ENCODE results near the gene HINT1.
"Not testable (repeated sequence)": the region's sequence is repeated elsewhere in the genome, so short reads cannot be mapped to it uniquely, and the experiment has no call there.

The HINT1 gene

GRCh38 chr5:131165119-131165727 lies at the start of gene HINT1:
Gene HINT1 (minus strand): TSS chr5:131165256. CDS start chr5:131165205, 51 bp downstream.
- DNase-seq (ENCODE audit: insufficient read length, low spot score) = peak; percentile 86
- peak; percentile 96 for FAIRE-seq

GRCh38 chr5:131214609-131215227 lies 49.7 kb upstream of the HINT1 start:
- DNase-seq (ENCODE audit: insufficient read length, low spot score) = no peak
- peak; percentile 49 for FAIRE-seq

DNA sequence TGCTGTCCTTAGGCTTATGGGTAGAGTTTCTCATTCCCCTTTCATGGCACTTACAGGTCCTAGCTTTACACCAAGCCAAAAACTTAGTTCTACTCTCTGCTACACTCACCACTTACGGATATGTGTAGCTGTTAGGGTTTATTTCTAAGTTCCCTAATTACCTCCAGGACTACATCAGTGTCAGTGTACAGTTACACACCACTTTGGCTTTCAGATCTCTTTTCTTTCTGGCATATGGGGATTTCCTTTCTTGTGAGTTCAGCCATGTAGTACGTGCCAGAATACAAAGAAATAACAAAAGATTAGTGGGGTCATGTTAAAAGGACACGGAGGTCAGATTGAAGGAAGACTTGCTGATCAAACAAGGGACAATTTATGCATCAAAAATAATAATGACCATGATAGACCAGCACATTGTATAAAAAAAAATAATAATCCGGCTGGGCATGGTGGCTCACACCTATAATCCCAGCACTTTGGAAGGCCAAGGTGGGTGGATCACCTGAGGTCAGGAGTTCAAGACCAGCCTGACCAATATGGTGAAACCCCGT lies 47.5 kb upstream of the HINT1 start:
- peak; percentile 91 for FAIRE-seq

DNA sequence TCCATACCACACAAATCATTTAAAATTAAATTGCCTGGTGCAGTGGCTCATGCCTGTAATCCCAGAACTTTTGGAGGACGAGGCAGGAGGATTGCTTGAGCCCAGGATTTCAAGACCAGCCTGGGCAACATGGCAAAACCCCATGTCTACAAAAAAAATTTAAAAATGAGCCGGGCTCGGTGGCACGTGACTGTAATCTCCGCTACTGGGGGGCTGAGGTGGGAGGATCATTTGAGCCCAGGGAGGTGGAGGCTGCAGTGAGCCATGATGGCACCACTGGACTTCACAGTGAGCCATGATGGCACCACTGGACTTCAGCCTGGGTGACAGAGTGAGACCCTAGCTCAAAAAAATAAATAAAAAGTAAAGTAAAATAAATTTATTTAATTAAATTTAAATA lies 46.6 kb upstream of the HINT1 start:
- DNase-seq (ENCODE audit: insufficient read length, low spot score) (no peak), FAIRE-seq (no peak)

More for the DNA sequence above, 47.5 kb upstream of the HINT1 start:
- DNase-seq (ENCODE audit: insufficient read length, low spot score) = no peak

DNA sequence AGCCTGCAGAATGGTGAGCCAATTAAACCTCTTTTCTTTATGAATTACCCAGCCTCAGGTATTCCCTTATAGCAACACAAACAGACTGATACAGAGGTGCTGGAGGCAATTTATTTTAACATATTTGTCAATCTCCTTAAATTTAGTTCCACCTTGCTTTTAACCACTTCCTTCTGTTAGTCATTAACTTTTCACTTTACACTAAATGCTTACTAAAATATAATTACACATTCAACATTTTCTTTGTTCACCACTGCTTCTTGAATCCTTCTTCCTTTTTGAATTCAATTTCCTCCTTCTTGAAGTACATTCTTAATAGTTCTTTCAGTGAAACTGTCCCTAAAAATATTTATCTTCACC lies 45.1 kb upstream of the HINT1 start:
- FAIRE-seq = no peak
- no peak for DNase-seq (ENCODE audit: insufficient read length, low spot score)

GRCh38 chr5:131209506-131210150 lies 44.6 kb upstream of the HINT1 start:
- FAIRE-seq = peak; percentile 99

DNA sequence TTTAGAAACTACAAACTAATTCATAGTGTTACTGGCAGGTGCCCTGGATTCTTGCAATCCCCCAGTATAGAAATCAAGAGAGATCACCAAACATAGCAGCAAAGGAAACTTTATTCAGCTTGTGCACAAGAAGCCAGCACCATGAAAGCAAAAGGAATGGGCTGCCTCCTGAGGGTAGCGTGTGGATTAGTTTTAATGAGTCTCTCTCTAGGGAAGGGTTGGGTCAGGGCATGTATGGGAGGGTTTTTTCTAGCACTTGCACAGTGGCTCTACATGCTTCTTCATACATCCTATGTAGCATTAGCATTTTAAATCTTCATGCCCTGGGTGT lies 44.1 kb upstream of the HINT1 start:
- FAIRE-seq (no peak), DNase-seq (ENCODE audit: insufficient read length, low spot score) (no peak)

More at GRCh38 chr5:131209506-131210150, 44.6 kb upstream of the HINT1 start:
- DNase-seq (ENCODE audit: insufficient read length, low spot score) = peak; percentile 40

DNA sequence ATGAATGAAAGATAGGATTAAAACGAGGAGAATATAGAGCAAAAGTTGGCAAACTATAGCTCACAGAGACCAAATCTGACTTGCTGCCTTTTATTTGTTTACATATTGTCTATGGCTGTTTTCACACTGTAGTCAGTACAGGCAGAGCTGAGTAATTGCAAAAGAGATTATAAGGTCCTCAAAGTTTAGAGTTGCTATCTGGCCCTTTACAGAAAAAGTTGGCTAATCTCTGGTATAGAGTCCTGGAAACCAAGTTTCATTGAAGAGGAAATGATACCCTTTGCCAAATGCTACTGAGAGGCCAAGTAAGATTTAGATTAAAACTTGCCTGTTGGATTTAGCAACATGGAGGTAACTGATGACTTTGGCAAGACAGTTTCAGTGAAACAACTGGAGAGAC lies 41.7 kb upstream of the HINT1 start:
- FAIRE-seq (peak; percentile 62), DNase-seq (ENCODE audit: insufficient read length, low spot score) (no peak)

DNA sequence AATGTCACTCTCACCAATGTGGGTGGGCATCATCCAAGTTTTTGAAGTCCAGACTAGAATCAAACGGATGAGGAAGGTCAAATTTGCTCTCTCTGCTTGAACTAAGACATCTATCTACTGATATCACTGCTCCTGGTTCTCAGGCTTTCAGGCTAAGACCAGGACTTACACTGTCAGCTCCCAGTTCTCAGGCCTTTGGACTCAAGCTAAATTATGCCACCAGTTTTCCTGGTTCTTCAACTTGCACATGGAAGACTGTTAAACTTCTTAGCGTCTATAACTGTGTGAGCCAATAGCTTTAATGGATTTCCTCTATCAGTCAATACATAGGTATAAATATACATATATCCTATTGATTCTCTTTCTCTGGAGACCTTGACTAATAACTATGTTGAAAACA lies 41.0 kb upstream of the HINT1 start:
- DNase-seq (ENCODE audit: insufficient read length, low spot score) (no peak), FAIRE-seq (no peak)

- no peak for FAIRE-seq
- DNase-seq (ENCODE audit: insufficient read length, low spot score) = no peak
Observed at GRCh38 chr5:131204964-131205363, 39.9 kb upstream of the HINT1 start.

GRCh38 chr5:131200560-131200959 lies 35.5 kb upstream of the HINT1 start:
- DNase-seq (ENCODE audit: insufficient read length, low spot score) (no peak), FAIRE-seq (no peak)

DNA sequence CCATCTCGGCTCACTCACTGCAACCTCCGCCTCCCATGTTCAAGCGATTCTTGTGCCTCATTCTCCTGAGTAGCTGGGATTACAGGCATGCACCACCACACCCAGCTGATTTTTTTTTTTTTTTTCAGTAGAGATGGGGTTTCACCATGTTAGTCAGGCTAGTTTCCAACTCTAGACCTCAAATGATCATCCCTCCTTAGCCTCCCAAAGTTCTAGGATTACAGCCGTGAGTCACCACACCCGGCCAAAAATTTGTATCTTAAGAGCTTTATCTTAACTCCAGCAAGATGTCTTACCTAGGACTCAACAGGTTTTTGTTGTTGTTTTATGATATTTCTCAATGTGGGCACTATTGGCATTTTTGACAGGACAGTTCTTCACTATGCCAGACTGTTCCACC lies 33.6 kb upstream of the HINT1 start:
- DNase-seq (ENCODE audit: insufficient read length, low spot score) (no peak), FAIRE-seq (no peak)

GRCh38 chr5:131196331-131196730 lies 31.3 kb upstream of the HINT1 start:
- FAIRE-seq = no peak
- no peak for DNase-seq (ENCODE audit: insufficient read length, low spot score)

DNA sequence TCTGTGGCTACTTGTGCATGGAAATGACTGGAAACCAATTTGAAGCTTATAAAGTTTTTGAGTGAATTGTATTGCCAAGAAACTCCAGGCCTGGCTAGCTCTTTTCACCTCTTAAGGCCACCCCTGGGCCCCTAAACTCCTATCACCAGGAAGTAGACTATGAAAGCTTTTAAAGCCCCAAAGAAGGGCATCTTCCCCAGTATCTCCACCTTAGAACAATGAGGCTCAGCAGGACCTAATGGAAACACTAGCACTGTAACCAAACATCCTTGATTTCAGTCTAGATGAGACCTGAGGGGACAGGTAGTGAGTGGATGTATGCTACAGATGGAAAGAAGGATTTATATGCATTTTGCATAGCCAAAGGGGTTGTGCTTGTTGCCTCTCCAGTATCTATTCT lies 30.6 kb upstream of the HINT1 start:
- no peak for DNase-seq (ENCODE audit: insufficient read length, low spot score)
- FAIRE-seq = no peak

- no peak for DNase-seq (ENCODE audit: insufficient read length, low spot score)
- no peak for FAIRE-seq
Observed at GRCh38 chr5:131194725-131195124, 29.7 kb upstream of the HINT1 start.

GRCh38 chr5:131193897-131194296 lies 28.8 kb upstream of the HINT1 start:
- not testable (repeated sequence) for DNase-seq (ENCODE audit: insufficient read length, low spot score); FAIRE-seq

DNA sequence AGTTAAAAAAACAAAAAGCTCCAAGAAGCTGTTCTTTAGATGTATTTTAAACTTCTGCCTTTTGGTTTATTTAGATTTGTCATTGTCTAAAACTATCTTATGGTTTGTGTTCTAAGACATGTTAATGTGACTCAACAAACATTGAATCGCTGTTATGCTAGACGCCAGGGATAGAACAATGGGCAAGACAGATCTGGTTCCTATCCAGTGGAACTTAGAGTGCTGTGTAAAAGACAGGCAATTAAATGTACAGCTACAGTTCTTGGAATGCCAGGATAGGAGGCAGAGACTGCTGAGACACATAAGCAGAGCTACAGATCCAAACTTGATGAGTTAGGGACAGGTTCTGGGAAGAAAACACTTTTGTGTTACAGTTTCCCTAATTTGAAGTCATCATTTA lies 28.1 kb upstream of the HINT1 start:
- FAIRE-seq (peak; percentile 66), DNase-seq (ENCODE audit: insufficient read length, low spot score) (no peak)

GRCh38 chr5:131186561-131187256 lies 21.7 kb upstream of the HINT1 start:
- DNase-seq (ENCODE audit: insufficient read length, low spot score) (no peak), FAIRE-seq (no peak)

DNA sequence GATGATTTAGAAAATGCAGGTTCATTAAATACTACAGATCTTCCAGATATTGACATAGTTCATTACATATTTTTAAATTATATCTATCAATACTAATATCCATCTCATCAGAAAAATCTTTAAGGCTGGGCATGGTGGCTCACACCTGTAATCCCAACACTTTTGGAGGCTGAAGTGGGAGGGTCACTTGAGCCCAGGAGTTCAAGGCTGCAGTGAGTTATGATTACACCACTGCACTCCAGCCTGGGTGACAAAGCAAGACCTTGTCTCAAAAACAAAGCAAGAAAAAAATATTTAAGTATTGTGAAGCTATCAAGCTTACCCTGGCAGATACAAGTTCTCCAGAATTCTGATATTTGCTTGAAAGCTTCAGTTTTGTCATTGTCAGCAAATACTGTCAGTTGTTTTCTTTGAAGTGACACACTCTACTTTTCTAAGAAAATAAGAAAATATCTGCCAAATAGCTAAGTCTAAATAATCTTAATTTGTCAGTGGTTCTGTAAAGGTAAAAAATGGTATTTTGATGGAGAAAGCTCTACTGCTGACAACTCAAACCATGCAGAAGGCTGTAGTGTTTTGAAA lies 20.6 kb upstream of the HINT1 start:
- FAIRE-seq (no peak), DNase-seq (ENCODE audit: insufficient read length, low spot score) (no peak)

DNA sequence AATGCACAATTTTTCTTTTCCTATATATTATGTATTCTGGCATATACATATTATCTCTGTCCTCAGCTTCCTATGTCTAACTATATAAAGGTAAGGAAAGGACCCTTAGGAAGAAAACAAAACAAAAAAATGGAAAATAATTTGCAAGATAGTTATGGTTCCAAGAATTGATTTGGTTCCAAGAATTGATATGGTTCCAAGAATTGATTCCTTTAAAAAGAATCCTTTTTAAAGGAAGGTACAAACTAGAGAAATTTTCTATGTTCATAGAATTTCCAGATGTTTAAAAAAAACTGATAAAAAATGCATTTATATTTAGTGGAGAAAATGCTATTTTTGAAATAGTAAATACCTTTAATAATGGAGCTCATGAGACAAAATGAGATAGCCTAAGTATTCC lies 17.8 kb upstream of the HINT1 start:
- DNase-seq (ENCODE audit: insufficient read length, low spot score) (no peak), FAIRE-seq (peak; percentile 21)

DNA sequence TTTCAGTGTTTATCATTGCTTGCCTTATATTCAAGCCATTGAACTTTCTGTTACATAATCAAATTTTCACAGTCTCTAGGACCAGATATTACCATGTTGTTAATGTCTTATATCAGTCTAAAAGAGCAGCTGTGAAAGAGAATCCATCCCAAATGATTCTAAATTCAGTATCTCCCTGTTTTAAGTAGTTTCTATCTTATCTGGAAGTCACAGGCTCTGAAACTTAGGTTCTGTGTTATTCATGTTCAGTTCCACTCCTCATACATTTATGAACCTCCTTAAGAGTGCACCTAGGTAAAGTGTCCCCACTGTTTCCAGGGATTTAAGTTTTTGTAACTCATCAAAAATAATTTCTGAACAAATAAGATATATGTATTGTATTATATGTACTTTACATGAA lies 15.4 kb upstream of the HINT1 start:
- FAIRE-seq (peak; percentile 44), DNase-seq (ENCODE audit: insufficient read length, low spot score) (no peak)

Measured in GM19239 (cell line).